A549 (cell line): ENCODE results near the gene PRR14L. TPM values are rescaled to one million over a fixed set of nuclear protein-coding genes. Genes with fewer than 3 reads are reported as not detected.

Experiments
- ATAC-seq, 2 experiments: fragments of 200-7000 bp in 1 of 2; fragments of >200 bp in 1 of 2; cut with Nextera tagmentation in 1 of 2; cut with Tn5 transposase in 1 of 2; 3 replicates each; pipeline versions ENCODE4 v1.8.0 to v1.9.1; 2018 to 2020; ENCODE audit warnings: mild to moderate bottlenecking in 1 of 2, moderate library complexity in 1 of 2
- CTCF ChIA-PET: fragments of 300-600 bp; sonication (Branson Sonifier 250); formaldehyde crosslinking; extraction: SDS; loops from one replicate; lab custom pipeline; 2021; ENCODE audit warnings: antibody characterized with exemption, inconsistent platforms; lab: Yijun Ruan, JAX
- POLR2A ChIA-PET: fragments of 350-600 bp; formaldehyde crosslinking; extraction: SDS; loops from one replicate; lab custom pipeline; 2021; ENCODE audit warnings: antibody characterized with exemption, inconsistent platforms; lab: Yijun Ruan, JAX
- DNase-seq, 2 experiments: peaks; one replicate each; pipeline versions ENCODE4 v3.0.0 to v3.0.0-alpha.2; 2011 to 2016; ENCODE audit warnings: low read depth in 1 of 2, low spot score in 1 of 2
- FAIRE-seq: peaks from 2 replicates; lab custom pipeline; 2011; peaks lifted over from hg19 to GRCh38; lab: Jason Lieb, UNC
- H3K27ac ChIP-seq, 2 experiments: fragments of >200 bp; sonication (Bioruptor Twin); formaldehyde crosslinking; 3 replicates each; pipeline ENCODE4 v1.5.1; 2016 to 2017
- H3K4me1 ChIP-seq: fragments of >200 bp; sonication (Bioruptor Twin); formaldehyde crosslinking; 3 replicates; pipeline ENCODE4 v1.6.1; 2016
- H3K4me2 ChIP-seq: fragments of >200 bp; sonication (Bioruptor Twin); formaldehyde crosslinking; 3 replicates; pipeline ENCODE4 v1.6.1; 2016
- H3K4me3 ChIP-seq: fragments of >200 bp; sonication (Bioruptor Twin); formaldehyde crosslinking; 3 replicates; pipeline ENCODE4 v1.5.1; 2016
- H3K9me3 ChIP-seq: fragments of >200 bp; sonication (Bioruptor Twin); formaldehyde crosslinking; 3 replicates; pipeline ENCODE4 v1.6.1; 2016
- ATOH8 ChIP-seq: fragments of 250-450 bp; sonication (Bioruptor Pico); IDR thresholded peaks from 2 replicates; pipeline ENCODE4 v1.5.0; 2020; ENCODE audit warnings: low read depth, mild to moderate bottlenecking, moderate library complexity
- BHLHE40 ChIP-seq: IDR thresholded peaks from 2 replicates; pipeline ENCODE4 v1.6.1; 2012; ENCODE audit warnings: low read depth, low read length, inconsistent platforms
- CBX2 ChIP-seq: fragments of 200-600 bp; sonication (generic); IDR thresholded peaks from 2 replicates; pipeline ENCODE4 v1.6.1; 2016; ENCODE audit warnings: low read depth, mild to moderate bottlenecking, borderline replicate concordance
- CBX8 ChIP-seq: fragments of 200-600 bp; sonication (generic); IDR thresholded peaks from 2 replicates; pipeline ENCODE4 v1.6.1; 2016
- CHD2 ChIP-seq: fragments of 150-350 bp; IDR thresholded peaks from 2 replicates; pipeline ENCODE4 v1.6.1; 2014; ENCODE audit warnings: low read length; ENCODE audit not compliant: partially characterized antibody
- CHD4 ChIP-seq: fragments of 200-600 bp; sonication (generic); IDR thresholded peaks from 2 replicates; pipeline ENCODE4 v1.6.1; 2016; ENCODE audit warnings: antibody characterized with exemption, mild to moderate bottlenecking, borderline replicate concordance
- CTCF ChIP-seq: fragments of >200 bp; sonication (Bioruptor Twin); formaldehyde crosslinking; IDR thresholded peaks from 3 replicates; pipeline ENCODE4 v1.5.1; 2016
- E2F6 ChIP-seq: IDR thresholded peaks from 2 replicates; pipeline ENCODE4 v1.6.1; 2012; ENCODE audit warnings: low read depth, borderline replicate concordance
- ELK1 ChIP-seq: fragments of 150-350 bp; IDR thresholded peaks from 2 replicates; pipeline ENCODE4 v1.6.1; 2014; ENCODE audit warnings: low read depth, mild to moderate bottlenecking, low read length
- ESRRA ChIP-seq: fragments of 150-350 bp; IDR thresholded peaks from 2 replicates; pipeline ENCODE4 v1.6.1; 2014; ENCODE audit warnings: mild to moderate bottlenecking, low read length, borderline replicate concordance
- FOSB ChIP-seq: fragments of 250-450 bp; sonication (Bioruptor Pico); IDR thresholded peaks from 2 replicates; pipeline ENCODE4 v1.5.0; 2020; ENCODE audit warnings: mild to moderate bottlenecking, moderate library complexity
- FOSL2 ChIP-seq, 2 experiments: fragments of 450-650 bp in 1 of 2; fragments of >200 bp in 1 of 2; sonication (Bioruptor Twin) in 1 of 2; formaldehyde crosslinking; IDR thresholded peaks; 2 replicates each; pipeline versions ENCODE4 v1.5.0 to v1.6.1; 2016 to 2020; ENCODE audit warnings: mild to moderate bottlenecking in 1 of 2, moderate library complexity in 1 of 2
- FOXS1 ChIP-seq: fragments of 250-450 bp; sonication (Bioruptor Pico); IDR thresholded peaks from 2 replicates; pipeline ENCODE4 v1.5.0; 2020; ENCODE audit warnings: mild to moderate bottlenecking, moderate library complexity
- HEYL ChIP-seq: fragments of 250-450 bp; sonication (Bioruptor Pico); IDR thresholded peaks from 2 replicates; pipeline ENCODE4 v1.8.0; 2021; ENCODE audit warnings: mild to moderate bottlenecking, moderate library complexity
- HMGXB4 ChIP-seq: fragments of 250-450 bp; sonication (Bioruptor Pico); IDR thresholded peaks from 2 replicates; pipeline ENCODE4 v1.5.0; 2021; ENCODE audit warnings: mild to moderate bottlenecking, moderate library complexity, borderline replicate concordance
- HOXB5 ChIP-seq: fragments of 250-450 bp; sonication (Bioruptor Pico); IDR thresholded peaks from 2 replicates; pipeline ENCODE4 v1.5.0; 2020; ENCODE audit warnings: mild to moderate bottlenecking, moderate library complexity
- JUNB ChIP-seq: fragments of >200 bp; sonication (Bioruptor Twin); formaldehyde crosslinking; IDR thresholded peaks from 2 replicates; pipeline ENCODE4 v1.6.1; 2016
- KDM1A ChIP-seq: fragments of 200-600 bp; sonication (generic); IDR thresholded peaks from 2 replicates; pipeline ENCODE4 v1.6.1; 2016; ENCODE audit warnings: low read depth, mild to moderate bottlenecking
- MAFK ChIP-seq: fragments of 450-650 bp; IDR thresholded peaks from 2 replicates; pipeline ENCODE4 v1.6.1; 2014; ENCODE audit not compliant: partially characterized antibody
- MAX ChIP-seq: IDR thresholded peaks from 2 replicates; pipeline ENCODE4 v1.6.1; 2012
- REST ChIP-seq: fragments of 200-600 bp; sonication (generic); IDR thresholded peaks from 2 replicates; pipeline ENCODE4 v1.6.1; 2016; ENCODE audit warnings: antibody characterized with exemption, mild to moderate bottlenecking, moderate library complexity
- SMC3 ChIP-seq: fragments of >200 bp; sonication (Bioruptor Twin); formaldehyde crosslinking; IDR thresholded peaks from 3 replicates; pipeline ENCODE4 v1.6.1; 2018; ENCODE audit warnings: inconsistent platforms
- TFCP2L1 ChIP-seq: fragments of 250-450 bp; sonication (Bioruptor Pico); IDR thresholded peaks from 2 replicates; pipeline ENCODE4 v1.5.0; 2021; ENCODE audit warnings: mild to moderate bottlenecking
- USF2 ChIP-seq: fragments of 450-650 bp; IDR thresholded peaks from 2 replicates; pipeline ENCODE4 v1.6.1; 2014; ENCODE audit warnings: antibody characterized with exemption
- WGBS: methylation state at CpG from one replicate; pipeline ENCODE4 v1.1.6; 2017; ENCODE audit errors: missing lambda C conversion rate; 5-methylcytosine and 5-hydroxymethylcytosine counted together
- polyA plus RNA-seq, 4 experiments: library from polyadenylated mRNA; depleted of rRNA in 3 of 4; stranded (reverse); fragments of >200 nt; fragmentation: RNase III in 1 of 4; extraction: RNeasy Plus Mini Kit Qiagen cat#74134 plus additional on column Dnase treatment in 1 of 4; gene quantifications; 2 replicates in 3 of 4; 3 replicates in 1 of 4; pipeline ENCODE4 v1.2.3, GENCODE V29; 2011 to 2017

Gene PRR14L
- polyA plus RNA-seq, 2 of the 4 experiments (the other 2 are of a cell fraction) = 5.6 to 15.7 TPM

GRCh38 chr22:31680861-31681341 lies 69.0 kb downstream of the PRR14L start:
- DNase-seq (no peak), FAIRE-seq (no peak), ATAC-seq (no peak)
- 81% methylated on average over 9 of the region's 9 CpGs for WGBS
- Histone ChIP-seq H3K4me2 (no peak overlapping the region), H3K9me3 (no peaks in the 10 kb centered on the region), H3K4me3 (no peak overlapping the region), H3K27ac (no peak overlapping the region), H3K4me1 (no peaks in the 10 kb centered on the region)
- ChIA-PET CTCF (interaction anchor here (0.8 to 1.9 kb wide), 3 partner anchors 12 to 289 kb away, joined by 3 to 11 read pairs (median 3); no protein-coding TSS in a partner anchor), POLR2A (interaction anchor here (1.0 kb wide), 1 partner anchor 73 kb away, joined by 3 read pairs; the partner anchor contains the start of gene DEPDC5)
- TF ChIP-seq E2F6 = no peak
- no peak for TF ChIP-seq CTCF
- TF ChIP-seq KDM1A = no peak
- TF ChIP-seq JUNB = no peak
- no peak for TF ChIP-seq ELK1
- no peak for TF ChIP-seq ESRRA
- no peak for TF ChIP-seq MAX

GRCh38 chr22:31678748-31679147 lies 71.2 kb downstream of the PRR14L start:
- CTCF ChIA-PET = interaction anchor here (1.1 kb wide), 1 partner anchor 292 kb away, joined by 3 read pairs; no protein-coding TSS in a partner anchor
- POLR2A ChIA-PET = no interaction called here

More at GRCh38 chr22:31678748-31679147, 71.2 kb downstream of the PRR14L start:
- TF ChIP-seq USF2 = no peak
- TF ChIP-seq REST = no peak
- no peak for TF ChIP-seq CHD4
- no peak for TF ChIP-seq FOXS1 (CRISPR knock-in tag)
- TF ChIP-seq HOXB5 (CRISPR knock-in tag) = no peak
- TF ChIP-seq HEYL (CRISPR knock-in tag) = no peak
- no peak for TF ChIP-seq CBX2
- no peak for TF ChIP-seq FOSB
- no peak for TF ChIP-seq CHD2
- TF ChIP-seq E2F6 = no peak
- no peak for TF ChIP-seq ATOH8 (CRISPR knock-in tag)
- TF ChIP-seq HMGXB4 (CRISPR knock-in tag) = no peak
- no peak for TF ChIP-seq BHLHE40
- no peak for TF ChIP-seq CBX8
- TF ChIP-seq MAFK = no peak
- no peak for TF ChIP-seq SMC3
- TF ChIP-seq FOSL2 (IDR thresholded peaks at IDR 0.05) = no peak
- no peak for TF ChIP-seq FOSL2 (CRISPR knock-in tag; IDR thresholded peaks at IDR 0.05)
- TF ChIP-seq TFCP2L1 (CRISPR knock-in tag) = no peak
- Histone ChIP-seq H3K27ac (no peak overlapping the region), H3K9me3 (no peaks in the 10 kb centered on the region), H3K4me1 (no peaks in the 10 kb centered on the region), H3K4me2 (no peak overlapping the region), H3K4me3 (no peak overlapping the region)
- 98% methylated on average over 7 of the region's 7 CpGs for WGBS
- FAIRE-seq (no peak), ATAC-seq (no peak), DNase-seq (no peak)
